Measurements from ENCODE around the gene SCAP. TPM values are rescaled to one million over a fixed set of nuclear protein-coding genes. Genes with fewer than 3 reads are reported as not detected.

The SCAP gene
- total and polyA plus RNA-seq, 2 donors (not counting 1 experiment from before 2014, with no cell fraction given): 55.8 to 113 TPM

- Histone ChIP-seq H3K36me3 (replicated peaks in 1 of 2; ENCODE audit: control extremely low read depth in 1 of 2, control insufficient read depth in 1 of 2, extremely low read depth in 1 of 2, insufficient read depth in 2 of 2, low read length in 1 of 2) (no peaks in the 10 kb centered on the region), H3K27me3 (replicated peaks in 1 of 4; ENCODE audit: control extremely low read depth in 1 of 4, control insufficient read depth in 3 of 4, insufficient read depth in 4 of 4, low read length in 3 of 4) (peaks cover 0 to 4% (median 0%) of the 10 kb centered on the region in 4 experiments), H4K20me1 (ENCODE audit: control insufficient read depth, insufficient read depth, low read length, poor library complexity, severe bottlenecking) (peaks cover 3% of the 10 kb centered on the region), H3K4me2 (replicated peaks; ENCODE audit: low read depth, low read length, poor library complexity, severe bottlenecking) (no peak overlapping the region), H3K9ac (ENCODE audit: low read length) (no peak overlapping the region), H3K79me2 (ENCODE audit: control insufficient read depth, insufficient read depth, low read length) (peaks cover 22% of the 10 kb centered on the region), H2AFZ (ENCODE audit: insufficient read depth, low read depth, low read length, poor library complexity, severe bottlenecking) (no peak overlapping the region), H3K4me3 (ENCODE audit: control extremely low read depth in 1 of 5, extremely low read depth in 1 of 5, insufficient read depth in 1 of 5, low read depth in 2 of 5, low read length in 4 of 5) (no peak overlapping the region), H3K9me3 (ENCODE audit: control extremely low read depth in 1 of 3, control insufficient read depth in 2 of 3, insufficient read depth in 1 of 3, low read length in 2 of 3) (peaks cover 0 to 2% (median 0%) of the 10 kb centered on the region in 3 donors), H3K27ac (ENCODE audit: low read length in 2 of 2) (no peak overlapping the region), H3K4me1 (ENCODE audit: control insufficient read depth in 2 of 2, insufficient read depth in 2 of 2, low read length in 2 of 2) (peaks cover 14 to 19% of the 10 kb centered on the region in 2 donors)
- no CpG with 5 or more reads among the region's 3 CpGs for WGBS (ENCODE audit: insufficient coverage)
- Mint-ChIP-seq H3K9me3 (ENCODE audit: insufficient read depth) (no peaks in the 10 kb centered on the region), H3K4me1 (peaks cover 26% of the 10 kb centered on the region), H3K4me3 (no peak overlapping the region), H3K27me3 (no peaks in the 10 kb centered on the region), H3K27ac (no peak overlapping the region)
- intact Hi-C loops (cut with micrococcal nuclease): no loop called here
- no peak for DNase-seq
- ATAC-seq (ENCODE audit: low read depth): no peak
- TF ChIP-seq EZH2 (IDR thresholded peaks at IDR 0.05; ENCODE audit: borderline replicate concordance, insufficient read depth, low read depth, low read length, poor library complexity, severe bottlenecking): no peak
- TF ChIP-seq CTCF (IDR thresholded peaks at IDR 0.05): no peak
- POLR2A ChIA-PET: no interaction called here
- CTCF ChIA-PET: interaction anchor here (1.0 kb wide), 1 partner anchor 212 kb away, joined by 3 read pairs; the partner anchor contains the start of gene SETD2
Measured at GRCh38 chr3:47376393-47376792, 99.3 kb downstream of the SCAP start.

DNA sequence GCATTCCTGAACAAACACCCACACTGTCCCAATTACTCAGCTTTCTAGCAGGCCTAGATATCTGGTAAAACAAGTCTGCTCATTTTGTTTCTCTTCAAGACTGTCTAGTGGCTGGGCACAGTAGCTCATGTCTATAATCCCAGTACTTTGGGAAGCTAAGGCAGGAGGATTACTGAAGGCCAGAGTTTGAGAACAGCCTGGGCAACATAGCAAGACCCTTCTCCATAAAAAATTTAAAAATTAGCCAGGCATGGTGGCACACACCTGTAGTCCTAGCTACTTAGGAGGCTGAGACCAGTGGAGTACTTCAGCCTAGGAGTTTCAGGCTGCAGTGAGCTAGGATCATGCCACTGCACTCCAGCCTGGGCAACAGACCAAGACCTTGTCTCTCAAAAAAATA is 101.2 kb downstream of the SCAP start:
- Mint-ChIP-seq H3K27me3 (no peaks in the 10 kb centered on the region), H3K4me3 (no peak overlapping the region), H3K27ac (no peak overlapping the region), H3K9me3 (ENCODE audit: insufficient read depth) (no peaks in the 10 kb centered on the region), H3K4me1 (peaks cover 11% of the 10 kb centered on the region)
- Histone ChIP-seq H3K79me2 (ENCODE audit: control insufficient read depth, insufficient read depth, low read length) (peaks cover 9% of the 10 kb centered on the region), H3K27me3 (replicated peaks in 1 of 4; ENCODE audit: control extremely low read depth in 1 of 4, control insufficient read depth in 3 of 4, insufficient read depth in 4 of 4, low read length in 3 of 4) (peaks cover 0 to 6% (median 0%) of the 10 kb centered on the region in 4 experiments), H3K36me3 (replicated peaks in 1 of 2; ENCODE audit: control extremely low read depth in 1 of 2, control insufficient read depth in 1 of 2, extremely low read depth in 1 of 2, insufficient read depth in 2 of 2, low read length in 1 of 2) (no peaks in the 10 kb centered on the region), H3K9me3 (ENCODE audit: control extremely low read depth in 1 of 3, control insufficient read depth in 2 of 3, insufficient read depth in 1 of 3, low read length in 2 of 3) (peaks cover 0 to 2% (median 0%) of the 10 kb centered on the region in 3 donors), H3K4me3 (ENCODE audit: control extremely low read depth in 1 of 5, extremely low read depth in 1 of 5, insufficient read depth in 1 of 5, low read depth in 2 of 5, low read length in 4 of 5) (no peak overlapping the region), H2AFZ (ENCODE audit: insufficient read depth, low read depth, low read length, poor library complexity, severe bottlenecking) (no peak overlapping the region), H3K4me1 (ENCODE audit: control insufficient read depth in 2 of 2, insufficient read depth in 2 of 2, low read length in 2 of 2) (peaks cover 7 to 11% of the 10 kb centered on the region in 2 donors), H3K4me2 (replicated peaks; ENCODE audit: low read depth, low read length, poor library complexity, severe bottlenecking) (no peak overlapping the region), H4K20me1 (ENCODE audit: control insufficient read depth, insufficient read depth, low read length, poor library complexity, severe bottlenecking) (peaks cover 3% of the 10 kb centered on the region), H3K27ac (ENCODE audit: low read length in 2 of 2) (no peak overlapping the region), H3K9ac (ENCODE audit: low read length) (no peak overlapping the region)
- POLR2A ChIA-PET: no interaction called here
- TF ChIP-seq EZH2 (IDR thresholded peaks at IDR 0.05; ENCODE audit: borderline replicate concordance, insufficient read depth, low read depth, low read length, poor library complexity, severe bottlenecking) (no peak), CTCF (IDR thresholded peaks at IDR 0.05) (no peak)
- no peak for ATAC-seq (ENCODE audit: low read depth)
- CTCF ChIA-PET: interaction anchor here (1.5 kb wide), 1 partner anchor 452 kb away, joined by 3 read pairs; no protein-coding TSS in a partner anchor
- intact Hi-C loops (cut with micrococcal nuclease): no loop called here
- no peak for DNase-seq

All from B cell (primary cell).